GM12891 (cell line): Measurements from ENCODE around the gene TNFSF11. TPM values are rescaled to one million over a fixed set of nuclear protein-coding genes. Genes with fewer than 3 reads are reported as not detected.

Experiments
- DNase-seq: peaks from one replicate; pipeline ENCODE4 v3.0.0; 2011; ENCODE audit warnings: low spot score; ENCODE audit not compliant: insufficient read length
- FAIRE-seq: peaks from 2 replicates; lab custom pipeline; 2011; peaks lifted over from hg19 to GRCh38; lab: Jason Lieb, UNC
- PAX5 ChIP-seq: IDR thresholded peaks from 2 replicates; pipeline ENCODE4 v1.6.1; 2011; ENCODE audit warnings: low read length, moderate library complexity, mild to moderate bottlenecking; ENCODE audit not compliant: insufficient read depth, severe bottlenecking
- POLR2A ChIP-seq: IDR thresholded peaks from 2 replicates; pipeline ENCODE4 v1.6.1; 2011; ENCODE audit warnings: low read depth, low read length, control low read depth
- POLR2AphosphoS5 ChIP-seq: IDR thresholded peaks from 2 replicates; pipeline ENCODE4 v1.6.1; 2011; ENCODE audit warnings: low read depth, low read length, control low read depth
- POU2F2 ChIP-seq: IDR thresholded peaks from 2 replicates; pipeline ENCODE4 v1.6.1; 2011; ENCODE audit warnings: low read depth, mild to moderate bottlenecking, control low read depth, low read length, moderate library complexity
- SPI1 ChIP-seq: IDR thresholded peaks from 2 replicates; pipeline ENCODE4 v1.6.1; 2011; ENCODE audit warnings: low read depth, low read length, control low read depth
- TAF1 ChIP-seq: IDR thresholded peaks from 2 replicates; pipeline ENCODE4 v1.6.1; 2011; ENCODE audit warnings: low read depth, low read length, control low read depth
- polyA plus RNA-seq: library from polyadenylated mRNA; unstranded; fragments of >200 nt; gene quantifications from one replicate; pipeline ENCODE4 v1.2.1, GENCODE V29; 2012; ENCODE audit warnings: low read depth, missing spikeins, inconsistent platforms; ENCODE audit not compliant: missing spikeins

The TNFSF11 gene, protein sequence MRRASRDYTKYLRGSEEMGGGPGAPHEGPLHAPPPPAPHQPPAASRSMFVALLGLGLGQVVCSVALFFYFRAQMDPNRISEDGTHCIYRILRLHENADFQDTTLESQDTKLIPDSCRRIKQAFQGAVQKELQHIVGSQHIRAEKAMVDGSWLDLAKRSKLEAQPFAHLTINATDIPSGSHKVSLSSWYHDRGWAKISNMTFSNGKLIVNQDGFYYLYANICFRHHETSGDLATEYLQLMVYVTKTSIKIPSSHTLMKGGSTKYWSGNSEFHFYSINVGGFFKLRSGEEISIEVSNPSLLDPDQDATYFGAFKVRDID
- 22.4 TPM for polyA plus RNA-seq

- DNase-seq: peak; percentile 36
- peak; percentile 36; the same call in 1 of the 2 replicates for TF ChIP-seq TAF1
- TF ChIP-seq PAX5: no peak
- TF ChIP-seq POLR2A: 0 out of 2 replicates have a peak, but pooled peaks have one; percentile 0
- TF ChIP-seq POU2F2: no peak
- no peak for FAIRE-seq
These were observed at the start of gene TNFSF11 for GRCh38 chr13:42574011-42574410. Gene TNFSF11 (plus strand): TSS chr13:42574152. CDS start chr13:42574304, 152 bp downstream.

GRCh38 chr13:42524487-42525034 lies 49.4 kb upstream of the TNFSF11 start:
- TF ChIP-seq POLR2A: no peak
- TF ChIP-seq SPI1: peak; percentile 55; the same call in 1 of the 2 replicates
- FAIRE-seq: peak; percentile 28
- no peak for DNase-seq

DNA sequence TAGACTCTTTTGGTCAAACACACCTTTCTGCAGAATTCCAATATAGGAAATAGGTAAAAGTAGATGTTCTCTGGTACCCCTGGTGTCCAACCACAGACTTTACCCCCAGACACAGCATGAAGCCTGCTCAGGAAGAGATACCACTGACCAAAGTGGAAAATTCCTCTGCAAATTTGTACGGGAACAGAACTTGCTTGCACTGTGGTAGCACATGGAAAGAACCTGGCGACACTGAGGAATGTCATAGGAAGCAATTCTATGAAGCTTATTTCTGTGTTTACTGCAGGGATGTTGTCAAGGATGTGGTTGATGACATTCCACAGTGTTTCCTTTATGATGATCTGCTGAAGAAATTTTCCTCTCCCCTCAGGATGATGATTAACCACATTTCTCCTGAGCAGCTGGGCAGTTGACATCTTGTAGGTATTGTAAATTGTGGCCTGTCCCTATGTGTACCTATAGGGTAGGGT lies 48.9 kb upstream of the TNFSF11 start:
- DNase-seq (no peak), FAIRE-seq (no peak)
- TF ChIP-seq TAF1 (no peak), SPI1 (no peak), PAX5 (no peak)

DNA sequence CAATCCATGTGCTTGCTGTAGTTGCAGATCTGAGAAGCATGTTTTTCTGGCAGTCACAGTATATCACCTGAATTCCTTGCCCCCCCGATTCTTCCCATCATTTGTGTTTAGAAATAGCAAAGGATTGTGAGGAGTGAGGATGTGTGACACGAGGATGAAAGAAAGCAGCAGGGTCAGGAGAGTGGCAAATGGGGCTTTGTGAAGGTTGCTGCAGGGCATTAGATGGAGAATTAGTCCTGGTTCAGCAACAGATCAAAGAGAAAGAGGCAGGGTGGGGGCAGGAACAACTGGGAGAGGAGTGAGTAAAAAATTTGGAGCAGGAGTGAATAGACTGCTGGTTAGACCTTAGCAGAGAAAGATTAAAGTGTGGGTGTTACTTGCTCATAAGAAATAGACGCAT lies 47.7 kb upstream of the TNFSF11 start:
- FAIRE-seq (no peak), DNase-seq (no peak)
- TF ChIP-seq TAF1 (no peak), POLR2AphosphoS5 (no peak), POU2F2 (no peak), PAX5 (no peak), POLR2A (no peak), SPI1 (no peak)

DNA sequence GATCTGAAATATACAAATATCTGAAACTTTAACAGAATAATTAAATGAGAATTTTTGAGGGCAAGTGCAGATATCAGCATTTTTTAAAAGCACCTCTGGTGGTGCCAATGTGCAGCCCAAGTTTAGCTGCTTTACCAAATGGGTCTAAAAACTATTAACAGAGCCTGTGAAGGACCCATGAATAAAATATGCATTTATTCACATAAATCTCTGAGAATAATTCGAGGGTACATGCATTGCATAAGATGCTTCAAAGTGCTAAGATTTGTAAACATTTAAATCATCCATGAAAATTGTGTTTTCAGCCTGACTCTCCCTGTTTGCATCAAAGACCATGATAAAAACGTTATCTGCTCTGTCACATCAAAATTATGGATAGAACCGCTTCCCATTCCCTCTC lies 47.1 kb upstream of the TNFSF11 start:
- no peak for FAIRE-seq
- DNase-seq: no peak
- TF ChIP-seq SPI1 (no peak), TAF1 (no peak), POU2F2 (no peak), POLR2A (no peak), PAX5 (no peak), POLR2AphosphoS5 (no peak)

- DNase-seq (no peak), FAIRE-seq (peak; percentile 87)
- peak; percentile 98 for TF ChIP-seq SPI1
- no peak for TF ChIP-seq POLR2AphosphoS5
- TF ChIP-seq TAF1: no peak
These were observed 41.2 kb upstream of the TNFSF11 start for GRCh38 chr13:42532561-42533335.

GRCh38 chr13:42533336-42533591 lies 40.7 kb upstream of the TNFSF11 start:
- TF ChIP-seq POLR2A (no peak), TAF1 (no peak), POLR2AphosphoS5 (no peak), PAX5 (no peak), SPI1 (no peak), POU2F2 (no peak)
- DNase-seq (no peak), FAIRE-seq (no peak)

- TF ChIP-seq SPI1: no peak
- no peak for TF ChIP-seq TAF1
- TF ChIP-seq PAX5: no peak
- no peak for TF ChIP-seq POLR2A
- no peak for TF ChIP-seq POU2F2
- no peak for TF ChIP-seq POLR2AphosphoS5
- FAIRE-seq: peak; percentile 43
- DNase-seq: no peak
These were observed 39.2 kb upstream of the TNFSF11 start for GRCh38 chr13:42534785-42535184.

DNA sequence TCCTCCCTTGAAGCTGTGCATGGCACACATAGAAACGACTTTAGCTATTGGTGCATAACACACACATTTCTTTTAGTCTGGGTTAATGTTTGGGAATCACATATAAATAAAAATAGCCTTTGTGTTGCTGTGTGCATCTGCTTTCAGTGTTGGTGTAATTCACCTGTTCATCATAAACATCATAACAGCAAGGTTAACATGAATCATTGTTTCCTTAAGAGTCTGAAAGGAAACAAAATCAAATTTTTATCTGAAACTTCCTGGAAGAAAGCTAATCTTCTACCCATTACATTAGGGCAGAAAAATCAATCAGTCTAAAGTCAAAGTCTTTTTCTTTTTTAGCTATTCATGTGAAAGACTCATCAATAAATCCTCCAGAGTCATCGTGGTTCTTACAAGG lies 35.0 kb upstream of the TNFSF11 start:
- FAIRE-seq (peak; percentile 52), DNase-seq (no peak)
- no peak for TF ChIP-seq POU2F2
- TF ChIP-seq PAX5: no peak
- no peak for TF ChIP-seq POLR2AphosphoS5
- no peak for TF ChIP-seq POLR2A
- TF ChIP-seq SPI1: no peak
- no peak for TF ChIP-seq TAF1
